Measurements from ENCODE around the gene POLD1.
"Not testable (repeated sequence)": the region's sequence is repeated elsewhere in the genome, so short reads cannot be mapped to it uniquely, and the experiment has no call there.

Gene POLD1

DNA sequence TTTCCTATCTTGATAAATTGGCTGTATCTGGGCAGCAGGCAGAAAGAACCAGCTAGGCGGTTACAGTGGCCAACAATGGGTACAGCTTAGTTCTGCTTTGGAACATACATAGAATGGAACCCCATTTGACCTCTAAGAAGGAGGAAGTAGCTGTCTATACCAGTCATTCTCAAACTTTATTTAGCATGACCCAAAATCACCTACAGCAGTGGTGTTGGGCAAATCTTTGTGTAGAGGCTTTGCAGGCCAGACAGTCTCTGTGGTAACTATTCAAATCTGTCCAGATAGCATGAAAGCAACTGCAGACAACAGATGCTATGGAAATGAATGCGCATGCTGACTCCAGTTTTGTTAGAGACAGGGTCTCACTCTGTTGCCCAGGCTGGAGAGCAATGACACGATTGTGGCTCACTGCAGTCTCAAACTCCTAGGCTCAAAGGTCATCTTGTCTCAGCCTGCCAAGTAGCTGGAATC is 43.0 kb upstream of the POLD1 start:
- peak overlapping the region; percentile 92 for H3K27ac ChIP-seq (ENCODE audit: low read length)
- peaks cover 85% of the 10 kb centered on the region for H3K79me2 ChIP-seq (ENCODE audit: low read length)
- TF ChIP-seq, protein P1, sequence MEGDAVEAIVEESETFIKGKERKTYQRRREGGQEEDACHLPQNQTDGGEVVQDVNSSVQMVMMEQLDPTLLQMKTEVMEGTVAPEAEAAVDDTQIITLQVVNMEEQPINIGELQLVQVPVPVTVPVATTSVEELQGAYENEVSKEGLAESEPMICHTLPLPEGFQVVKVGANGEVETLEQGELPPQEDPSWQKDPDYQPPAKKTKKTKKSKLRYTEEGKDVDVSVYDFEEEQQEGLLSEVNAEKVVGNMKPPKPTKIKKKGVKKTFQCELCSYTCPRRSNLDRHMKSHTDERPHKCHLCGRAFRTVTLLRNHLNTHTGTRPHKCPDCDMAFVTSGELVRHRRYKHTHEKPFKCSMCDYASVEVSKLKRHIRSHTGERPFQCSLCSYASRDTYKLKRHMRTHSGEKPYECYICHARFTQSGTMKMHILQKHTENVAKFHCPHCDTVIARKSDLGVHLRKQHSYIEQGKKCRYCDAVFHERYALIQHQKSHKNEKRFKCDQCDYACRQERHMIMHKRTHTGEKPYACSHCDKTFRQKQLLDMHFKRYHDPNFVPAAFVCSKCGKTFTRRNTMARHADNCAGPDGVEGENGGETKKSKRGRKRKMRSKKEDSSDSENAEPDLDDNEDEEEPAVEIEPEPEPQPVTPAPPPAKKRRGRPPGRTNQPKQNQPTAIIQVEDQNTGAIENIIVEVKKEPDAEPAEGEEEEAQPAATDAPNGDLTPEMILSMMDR (IDR thresholded peaks at IDR 0.05; ENCODE audit: low read depth, low read length) = no peak
- no peak for TF ChIP-seq EZH2phosphoT487 (IDR thresholded peaks at IDR 0.05; ENCODE audit: low read depth)
- H3K4me3 ChIP-seq (ENCODE audit: low read length) = peak overlapping the region; percentile 78
- H3K27me3 ChIP-seq (ENCODE audit: low read depth, low read length) = no peaks in the 10 kb centered on the region
- H3K9me3 ChIP-seq (ENCODE audit: insufficient read depth, low read length) = peaks cover 33% of the 10 kb centered on the region
- peaks cover 82% of the 10 kb centered on the region for H3K4me1 ChIP-seq (ENCODE audit: low read length)
- H4K20me1 ChIP-seq (ENCODE audit: insufficient read depth, low read length) = peaks cover 56% of the 10 kb centered on the region
- peaks cover 75% of the 10 kb centered on the region for H3K36me3 ChIP-seq (replicated peaks; ENCODE audit: low read depth, low read length)
- peak overlapping the region; percentile 64 for H3K4me2 ChIP-seq (ENCODE audit: low read length)
- H3K9ac ChIP-seq (ENCODE audit: low read length) = peak overlapping the region; percentile 94
- H2AFZ ChIP-seq (ENCODE audit: low read depth, low read length) = no peak overlapping the region

DNA sequence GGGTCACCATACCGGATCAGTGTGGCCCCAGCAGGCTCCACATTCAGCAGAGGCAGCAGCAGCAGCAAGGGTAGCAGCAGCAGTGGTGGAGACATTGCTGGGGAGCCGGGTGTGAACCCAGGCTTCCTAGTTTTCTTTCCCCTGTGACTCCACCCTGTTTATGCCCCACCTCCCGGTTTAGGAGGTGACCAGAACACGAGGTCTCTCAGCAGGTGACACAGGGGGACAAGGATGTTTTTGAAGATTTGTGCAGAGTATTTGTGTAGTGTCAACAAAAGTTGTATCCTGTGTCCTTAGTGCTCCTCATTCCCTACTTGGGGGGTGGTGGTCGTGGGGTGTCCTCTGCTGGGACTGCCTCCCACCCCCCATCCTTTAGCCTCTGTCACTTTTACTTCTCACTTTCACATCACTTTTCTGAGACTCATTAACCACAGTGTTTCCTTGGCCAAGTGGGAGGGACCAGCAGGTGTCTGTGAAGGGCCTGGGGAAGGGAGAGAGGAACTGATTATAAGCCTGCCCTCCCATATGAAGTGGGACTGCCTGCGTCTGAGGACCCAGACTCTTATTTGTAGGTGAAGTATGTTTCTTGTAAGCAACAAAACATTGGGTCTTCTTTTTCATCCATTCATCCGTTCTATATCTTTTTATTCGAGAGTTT is 39.4 kb upstream of the POLD1 start:
- H3K9ac ChIP-seq (ENCODE audit: low read length) = peak overlapping the region; percentile 94
- H3K27ac ChIP-seq (ENCODE audit: low read length) = peak overlapping the region; percentile 92
- peaks cover 83% of the 10 kb centered on the region for H3K4me1 ChIP-seq (ENCODE audit: low read length)
- TF ChIP-seq, protein P1 (IDR thresholded peaks at IDR 0.05; ENCODE audit: low read depth, low read length) = no peak
- TF ChIP-seq EZH2phosphoT487 (IDR thresholded peaks at IDR 0.05; ENCODE audit: low read depth) = 0 out of 2 replicates have a peak, but pooled peaks have one; percentile 49
- no peaks in the 10 kb centered on the region for H3K27me3 ChIP-seq (ENCODE audit: low read depth, low read length)
- peaks cover 59% of the 10 kb centered on the region for H3K79me2 ChIP-seq (ENCODE audit: low read length)
- H3K4me3 ChIP-seq (ENCODE audit: low read length) = peak overlapping the region; percentile 78
- peaks cover 20% of the 10 kb centered on the region for H4K20me1 ChIP-seq (ENCODE audit: insufficient read depth, low read length)
- H3K4me2 ChIP-seq (ENCODE audit: low read length) = peak overlapping the region; percentile 64
- no peak overlapping the region for H2AFZ ChIP-seq (ENCODE audit: low read depth, low read length)
- H3K36me3 ChIP-seq (replicated peaks; ENCODE audit: low read depth, low read length) = peaks cover 40% of the 10 kb centered on the region
- peaks cover 26% of the 10 kb centered on the region for H3K9me3 ChIP-seq (ENCODE audit: insufficient read depth, low read length)

DNA sequence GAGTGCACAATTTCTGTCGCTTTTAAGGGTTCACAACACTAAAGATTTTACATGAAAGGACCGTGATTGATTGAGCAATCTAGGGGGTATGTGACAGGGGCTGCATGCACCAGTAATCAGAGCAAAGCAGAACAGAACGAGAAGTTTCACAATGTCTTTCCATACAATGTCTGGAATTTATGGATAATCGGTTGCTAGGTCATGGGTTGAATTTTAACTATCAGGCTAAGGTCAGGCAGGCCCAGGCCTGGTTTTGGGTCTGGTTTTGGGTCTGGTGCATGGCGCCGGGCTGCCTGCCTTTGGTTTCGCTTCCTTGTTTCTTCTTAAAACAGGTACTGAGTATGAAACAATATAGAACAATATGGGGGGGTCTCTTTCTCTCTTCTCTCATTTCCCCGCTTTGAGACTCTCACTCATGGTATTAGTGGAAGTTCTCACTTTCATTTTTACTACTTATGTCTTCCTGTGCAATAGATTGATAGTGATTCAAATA is 37.0 kb upstream of the POLD1 start:
- H3K9me3 ChIP-seq (ENCODE audit: insufficient read depth, low read length); H2AFZ ChIP-seq (ENCODE audit: low read depth, low read length): not testable (repeated sequence)
- peak overlapping the region; percentile 18; the same call in 1 of the 2 replicates for H3K4me3 ChIP-seq (ENCODE audit: low read length)

DNA sequence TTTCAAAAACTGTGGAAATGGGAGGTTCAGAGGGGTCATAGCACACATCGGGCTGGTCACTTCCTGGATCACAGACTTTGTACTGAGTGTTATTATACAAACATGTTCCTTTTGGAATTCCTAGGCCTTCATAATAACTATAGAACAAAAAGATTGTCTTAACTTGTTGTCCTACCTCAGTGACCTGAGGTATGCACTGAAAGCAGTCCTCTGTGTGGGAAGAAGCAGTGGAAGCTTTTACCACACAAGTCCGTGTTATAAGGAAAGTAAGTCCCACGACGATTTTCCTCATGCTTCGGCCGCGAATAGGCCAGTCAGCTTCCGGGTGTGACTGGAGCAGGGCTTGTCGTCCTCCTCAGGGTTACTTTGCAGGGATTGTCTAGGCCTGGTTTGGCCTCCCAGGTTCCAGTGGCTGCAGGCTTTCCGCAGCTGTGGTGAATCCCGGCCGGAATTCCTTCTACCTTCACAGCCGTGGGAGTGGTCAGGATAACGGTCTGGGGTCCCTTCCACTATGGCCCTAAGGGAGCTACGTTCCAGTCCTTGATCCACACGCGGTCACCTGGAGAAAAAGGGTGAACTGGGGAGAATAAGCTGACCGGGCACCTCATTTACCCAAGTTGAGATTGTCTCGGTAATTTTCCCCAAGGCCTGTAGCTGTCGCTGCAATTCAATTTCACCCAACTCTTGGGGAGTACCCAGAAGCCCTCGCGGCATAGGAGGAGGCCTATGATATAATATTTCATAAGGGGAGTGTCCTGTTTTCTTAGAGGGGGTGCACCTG is 34.7 kb upstream of the POLD1 start:
- Histone ChIP-seq H3K27ac (ENCODE audit: low read length) (peak overlapping the region; percentile 92), H3K4me3 (ENCODE audit: low read length) (no peak overlapping the region; the same call in 1 of the 2 replicates), H3K4me1 (ENCODE audit: low read length) (peaks cover 79% of the 10 kb centered on the region), H3K79me2 (ENCODE audit: low read length) (peaks cover 17% of the 10 kb centered on the region), H3K36me3 (replicated peaks; ENCODE audit: low read depth, low read length) (no peaks in the 10 kb centered on the region), H3K4me2 (ENCODE audit: low read length) (peak overlapping the region; percentile 58), H2AFZ (ENCODE audit: low read depth, low read length) (no peak overlapping the region), H3K27me3 (ENCODE audit: low read depth, low read length) (no peaks in the 10 kb centered on the region), H4K20me1 (ENCODE audit: insufficient read depth, low read length) (no peaks in the 10 kb centered on the region), H3K9me3 (ENCODE audit: insufficient read depth, low read length) (no peaks in the 10 kb centered on the region), H3K9ac (ENCODE audit: low read length) (peak overlapping the region; percentile 71)
- TF ChIP-seq, protein P1 (IDR thresholded peaks at IDR 0.05; ENCODE audit: low read depth, low read length) = no peak
- no peak for TF ChIP-seq EZH2phosphoT487 (IDR thresholded peaks at IDR 0.05; ENCODE audit: low read depth)

More for the DNA sequence above, 37.0 kb upstream of the POLD1 start:
- Histone ChIP-seq H3K36me3 (replicated peaks; ENCODE audit: low read depth, low read length) (peaks cover 16% of the 10 kb centered on the region), H3K79me2 (ENCODE audit: low read length) (peaks cover 40% of the 10 kb centered on the region), H3K4me2 (ENCODE audit: low read length) (peak overlapping the region; percentile 58), H3K4me1 (ENCODE audit: low read length) (peaks cover 83% of the 10 kb centered on the region), H3K27ac (ENCODE audit: low read length) (peak overlapping the region; percentile 92), H3K9ac (ENCODE audit: low read length) (peak overlapping the region; percentile 72)
- not testable (repeated sequence) for H3K27me3 ChIP-seq (ENCODE audit: low read depth, low read length); H4K20me1 ChIP-seq (ENCODE audit: insufficient read depth, low read length)

Data from OCI-LY3 (cell line).